GM21576 (cell line): ENCODE results near the gene MVB12B.

Source experiments
- ATAC-seq: cut with Tn5 transposase; IDR thresholded peaks from one replicate; pipeline ENCODE4 v1.9.1; 2021; ENCODE audit warnings: mild to moderate bottlenecking, moderate library complexity; ENCODE audit not compliant: unreplicated experiment

Gene MVB12B

DNA sequence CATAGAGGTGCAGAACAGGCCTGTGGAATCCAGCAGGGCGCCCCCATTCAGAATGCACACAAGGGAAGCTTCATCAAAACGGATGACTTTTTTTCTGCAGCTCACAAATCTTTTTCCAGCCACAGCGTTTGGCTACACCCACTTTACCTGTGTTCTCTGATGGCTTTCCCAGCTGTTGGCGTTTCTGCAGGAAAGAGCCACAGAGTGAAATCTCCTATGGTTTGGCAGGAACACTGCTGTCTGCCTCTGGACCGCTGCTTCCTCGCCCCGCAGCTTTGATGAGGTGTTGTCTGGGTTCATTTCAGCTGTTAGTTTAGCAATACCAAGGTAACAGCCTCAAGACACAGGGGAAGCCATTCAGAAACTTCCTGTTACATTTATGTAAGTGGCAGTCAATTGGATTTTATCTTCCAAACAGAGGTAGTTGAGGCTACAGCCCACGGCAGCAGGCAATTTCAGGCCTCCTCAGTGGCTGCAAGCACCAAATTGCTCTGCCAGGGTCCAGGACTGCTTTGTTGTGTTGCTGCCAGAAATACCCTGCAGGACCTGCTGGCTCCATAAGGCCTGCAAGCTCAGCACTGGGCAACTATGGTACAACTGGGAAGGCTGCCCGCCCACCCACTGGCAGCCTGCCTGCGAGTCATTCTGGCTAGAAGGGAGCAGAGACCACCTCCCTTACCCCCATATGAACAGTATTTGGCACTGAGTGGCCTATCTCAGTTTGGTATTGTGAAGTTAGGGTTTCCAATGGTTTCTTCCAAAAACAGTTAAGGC, 96.7 kb downstream of the MVB12B start:
- ATAC-seq, result no peak

DNA sequence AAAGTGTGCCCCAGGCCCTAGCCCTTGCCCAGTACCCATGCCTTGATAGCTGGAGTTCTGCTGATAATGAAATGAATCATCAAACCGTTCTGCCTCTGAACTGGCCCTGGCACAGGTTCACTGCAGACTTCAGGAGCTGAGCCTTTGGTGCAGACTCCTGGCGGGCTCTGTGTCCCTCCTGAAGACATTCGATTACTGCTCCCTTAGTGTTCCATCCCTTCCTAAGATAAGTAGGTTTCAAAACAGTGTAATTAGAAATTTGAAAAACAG, 97.2 kb downstream of the MVB12B start:
- ATAC-seq, result no peak

DNA sequence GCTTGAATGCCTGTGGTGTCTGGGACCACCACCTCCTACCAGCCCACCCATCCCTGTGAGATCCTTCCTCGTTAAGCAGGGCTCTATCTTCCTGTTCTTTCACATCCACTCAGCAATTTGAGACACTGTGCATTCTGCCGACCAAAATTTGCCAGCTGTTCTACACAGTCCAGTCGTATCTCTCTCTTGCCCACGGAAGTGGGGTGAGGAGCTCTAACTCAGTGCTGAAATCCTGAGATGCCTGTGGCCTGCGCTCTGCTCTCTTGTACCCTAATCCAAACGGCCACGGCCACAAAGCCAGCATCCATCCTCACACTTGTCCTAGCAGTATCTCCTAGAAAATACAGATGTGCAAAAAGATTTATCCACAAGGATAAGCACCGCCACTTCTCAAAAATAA, 97.9 kb downstream of the MVB12B start:
- no peak for ATAC-seq

DNA sequence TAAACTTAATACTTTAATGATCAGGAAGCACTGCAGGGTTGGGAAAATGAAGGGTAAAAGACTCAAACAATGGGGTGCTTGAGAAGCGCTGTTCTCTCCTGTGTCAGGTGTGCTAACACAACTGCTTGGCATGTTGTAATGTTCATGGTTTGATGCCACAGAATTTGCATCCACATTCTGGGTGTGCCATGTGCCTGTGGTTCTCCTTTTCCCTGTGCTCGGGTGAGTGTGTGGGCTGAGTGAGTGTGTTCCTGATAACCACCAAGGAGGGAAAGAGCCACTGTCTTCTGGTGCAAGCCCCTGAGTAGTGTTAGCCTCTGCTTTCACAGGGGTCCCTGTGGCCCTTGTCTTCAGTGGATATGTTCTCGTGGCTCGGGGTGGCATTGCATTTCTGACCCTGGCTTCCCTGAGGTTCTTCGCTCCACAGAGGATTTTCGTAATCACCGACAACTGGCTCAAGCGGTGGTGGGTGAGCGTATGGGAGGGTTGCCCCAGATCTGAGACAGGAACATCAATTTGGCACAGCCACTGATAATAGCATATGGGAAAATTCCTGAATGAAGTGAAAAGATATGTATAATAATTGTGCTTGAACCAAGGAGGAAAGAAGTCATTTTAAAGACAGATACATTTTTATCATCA, 102.0 kb downstream of the MVB12B start:
- ATAC-seq, result no peak

DNA sequence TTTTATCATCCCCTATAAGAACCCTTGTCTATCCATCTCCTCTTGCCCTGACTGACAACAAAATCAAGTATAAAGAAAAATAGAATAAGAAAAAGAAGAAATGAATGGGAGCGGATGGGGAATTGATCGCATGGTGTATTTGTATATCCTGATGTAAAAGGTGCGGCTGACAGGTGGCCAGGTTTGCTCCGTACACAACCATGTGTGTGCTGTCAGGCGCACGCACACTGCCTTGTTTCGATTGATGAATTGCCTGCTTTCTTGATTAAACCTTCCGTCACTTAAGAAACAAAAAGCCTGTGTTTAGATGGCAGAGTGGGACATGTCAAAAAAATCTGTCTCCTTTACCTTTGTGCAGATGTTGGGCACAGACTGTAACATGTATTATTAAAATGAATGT, 102.6 kb downstream of the MVB12B start:
- ATAC-seq, result no peak

DNA sequence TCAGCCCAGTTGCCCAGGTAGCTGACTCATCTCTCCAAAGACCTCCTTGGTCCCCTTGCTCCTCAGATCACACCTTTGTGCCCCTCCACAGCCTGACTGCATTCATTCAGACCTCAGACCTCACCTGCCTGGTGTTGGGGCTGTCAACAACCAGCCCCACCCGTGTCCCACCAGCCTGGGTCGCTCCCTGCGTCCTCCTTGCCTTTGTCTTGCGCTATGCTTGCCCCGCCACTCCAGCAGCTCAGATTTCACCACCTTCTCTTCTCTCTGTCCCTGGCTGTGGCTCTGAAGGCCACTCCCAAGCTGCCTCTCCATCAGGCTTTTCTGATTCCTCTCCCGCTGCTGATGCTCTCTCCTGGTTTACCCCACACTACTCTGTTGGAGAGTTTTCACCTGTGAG, 103.5 kb downstream of the MVB12B start:
- no peak for ATAC-seq

DNA sequence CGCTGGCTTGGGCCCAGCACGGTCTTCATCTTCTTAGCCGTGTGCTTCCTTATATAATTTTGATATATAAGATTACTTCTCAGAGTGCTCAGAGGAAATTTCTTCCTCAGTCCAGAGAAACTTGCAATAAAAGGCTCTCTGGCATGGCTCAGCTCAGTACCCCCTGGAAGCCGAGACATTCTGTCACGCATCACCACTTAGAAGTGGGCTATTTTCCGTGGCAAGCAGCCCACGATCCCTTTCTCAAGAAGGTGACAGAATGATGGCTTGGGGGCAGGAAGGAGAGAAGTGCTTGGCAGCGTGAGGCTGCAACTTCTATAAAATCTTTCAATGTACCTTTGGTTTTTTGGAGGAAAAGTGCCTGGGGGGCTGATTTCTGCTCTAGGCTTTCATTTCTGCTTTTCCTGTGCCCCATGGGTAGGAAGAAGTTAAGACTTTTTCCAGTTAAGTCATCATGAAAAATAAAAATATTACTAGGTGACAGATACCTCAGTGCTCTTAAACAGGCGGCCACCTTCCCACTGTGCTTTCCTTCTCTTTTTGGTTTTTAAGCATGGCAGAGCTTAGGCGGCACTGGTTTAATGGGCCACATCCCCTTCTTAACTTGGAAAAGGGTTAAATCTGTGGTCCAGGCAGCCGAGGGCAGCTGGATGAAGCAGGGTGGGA, 104.6 kb downstream of the MVB12B start:
- ATAC-seq, result no peak

DNA sequence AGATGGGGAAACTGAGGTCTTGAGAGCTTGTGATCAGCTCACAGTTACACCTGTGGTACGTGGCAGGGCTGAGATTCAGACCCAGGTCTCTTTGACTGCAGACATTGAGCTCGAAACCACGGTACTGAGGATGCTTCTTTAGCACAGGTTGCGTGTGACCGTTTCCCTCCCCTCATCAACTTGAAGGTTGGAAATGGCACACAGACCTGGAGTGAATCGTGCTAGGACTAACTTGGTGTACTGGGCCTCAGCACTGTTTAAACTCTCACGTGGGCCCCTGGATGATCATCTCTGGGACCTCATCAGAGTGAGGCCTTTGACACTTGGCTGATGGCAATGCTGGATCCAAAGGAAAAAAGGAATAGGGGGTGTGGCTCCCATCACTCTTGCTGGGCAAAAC, 106.0 kb downstream of the MVB12B start:
- ATAC-seq, result no peak

DNA sequence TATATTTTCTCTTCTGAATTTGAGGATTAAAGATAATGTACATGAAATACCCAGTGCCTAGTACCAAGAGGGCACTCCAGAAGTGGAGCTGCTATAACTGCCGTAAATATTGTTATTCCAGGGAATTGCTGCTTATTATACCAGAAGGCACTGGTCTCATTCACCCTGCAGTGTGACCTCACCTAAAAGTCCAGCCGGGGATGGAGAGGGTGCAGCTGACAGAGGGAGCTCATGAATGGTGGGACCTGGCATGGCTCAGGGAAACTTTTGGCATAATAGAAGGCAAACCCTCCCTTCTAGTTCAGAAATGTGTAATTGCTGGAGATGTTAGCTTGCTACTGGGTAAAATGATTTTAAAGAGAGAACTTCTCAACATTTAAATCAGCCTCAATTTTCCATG, 108.5 kb downstream of the MVB12B start:
- ATAC-seq, result no peak

DNA sequence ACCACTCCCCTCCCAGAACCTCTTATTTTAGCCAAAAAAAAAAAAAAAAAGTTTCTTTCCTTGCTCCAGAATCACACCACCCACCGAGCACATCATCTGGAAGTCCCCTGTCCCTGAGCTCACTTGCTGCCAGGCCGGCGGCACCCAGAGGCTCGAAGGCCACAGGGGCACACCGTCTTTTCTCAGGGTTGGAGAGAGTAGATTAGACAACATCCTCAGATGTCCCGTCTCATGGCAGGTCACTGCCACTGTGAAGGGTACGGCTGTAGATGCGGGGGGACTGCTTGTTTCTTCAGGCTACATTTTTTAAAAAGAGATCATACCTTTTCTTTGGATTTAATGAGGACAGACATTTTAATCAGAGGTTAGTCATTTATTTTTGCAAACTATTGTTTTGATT, 109.0 kb downstream of the MVB12B start:
- ATAC-seq, result no peak

DNA sequence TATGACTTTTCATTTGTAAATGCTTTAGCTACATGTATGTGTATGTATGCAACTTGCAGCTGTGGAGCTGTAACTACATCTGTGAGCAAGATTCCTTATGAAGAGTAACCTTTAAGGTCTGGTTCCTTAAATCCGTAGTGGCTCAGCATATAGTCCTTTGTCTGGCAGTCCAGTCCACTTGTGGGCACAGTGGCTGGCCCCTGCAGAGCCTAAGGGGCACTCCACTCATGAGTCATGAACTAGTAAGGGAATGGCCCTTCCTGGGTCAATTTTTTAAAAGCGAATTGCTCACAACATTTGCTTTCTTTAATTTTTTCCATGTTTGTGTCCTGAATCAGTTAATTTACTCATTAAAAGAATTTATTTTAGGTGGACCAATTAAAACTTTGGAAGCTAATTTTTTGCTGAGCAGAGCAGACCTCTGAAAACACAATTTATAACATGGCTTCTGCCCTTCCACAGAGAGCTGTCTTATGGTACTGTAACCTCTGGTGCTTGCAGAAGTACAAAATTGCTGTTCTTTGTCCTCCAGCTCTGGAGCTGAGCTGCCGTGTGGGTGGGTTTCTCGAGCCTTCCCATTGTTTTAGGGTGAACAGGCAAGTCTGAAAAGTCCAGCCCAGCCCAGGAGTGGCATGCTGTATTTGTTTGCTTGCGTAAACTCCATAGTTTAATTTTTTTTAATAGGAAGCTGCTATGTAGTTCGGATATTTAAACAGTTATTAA, 110.1 kb downstream of the MVB12B start:
- no peak for ATAC-seq

DNA sequence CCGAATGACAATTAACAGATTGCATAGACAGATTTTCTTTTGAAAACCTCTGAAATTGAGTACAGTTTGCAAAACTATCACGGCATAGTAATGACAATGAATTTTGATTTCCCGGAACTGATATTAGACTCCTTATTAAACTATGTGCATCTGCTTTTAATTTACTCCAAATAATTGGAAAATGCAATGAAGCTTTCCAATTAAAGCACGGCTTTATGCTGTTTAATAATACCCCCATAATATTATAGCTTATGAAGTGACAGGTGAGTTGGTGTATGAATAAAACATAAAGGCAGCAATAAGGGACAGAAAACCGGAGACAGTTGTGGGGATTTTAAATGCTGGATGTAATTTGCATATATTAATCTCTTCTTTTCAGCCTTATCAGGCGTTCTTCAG, 110.6 kb downstream of the MVB12B start:
- no peak for ATAC-seq

DNA sequence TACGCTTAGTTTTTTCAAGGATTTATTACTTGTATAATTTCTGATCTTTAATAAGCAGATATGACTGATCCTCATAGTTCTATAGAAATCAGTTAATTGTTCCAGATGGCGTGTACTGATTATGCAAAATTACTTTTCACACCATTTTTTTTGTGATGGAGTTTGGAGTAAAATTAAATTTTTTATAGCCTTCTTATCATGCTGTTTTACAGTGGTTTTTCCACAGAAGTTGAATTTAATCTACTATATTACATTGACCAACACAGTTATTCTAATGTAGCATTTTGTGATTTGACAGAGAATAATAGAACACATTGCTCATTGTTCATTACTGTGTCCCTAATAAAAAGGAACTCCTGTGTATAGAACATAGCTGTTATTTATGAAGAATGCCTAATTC, 111.1 kb downstream of the MVB12B start:
- ATAC-seq, result no peak

DNA sequence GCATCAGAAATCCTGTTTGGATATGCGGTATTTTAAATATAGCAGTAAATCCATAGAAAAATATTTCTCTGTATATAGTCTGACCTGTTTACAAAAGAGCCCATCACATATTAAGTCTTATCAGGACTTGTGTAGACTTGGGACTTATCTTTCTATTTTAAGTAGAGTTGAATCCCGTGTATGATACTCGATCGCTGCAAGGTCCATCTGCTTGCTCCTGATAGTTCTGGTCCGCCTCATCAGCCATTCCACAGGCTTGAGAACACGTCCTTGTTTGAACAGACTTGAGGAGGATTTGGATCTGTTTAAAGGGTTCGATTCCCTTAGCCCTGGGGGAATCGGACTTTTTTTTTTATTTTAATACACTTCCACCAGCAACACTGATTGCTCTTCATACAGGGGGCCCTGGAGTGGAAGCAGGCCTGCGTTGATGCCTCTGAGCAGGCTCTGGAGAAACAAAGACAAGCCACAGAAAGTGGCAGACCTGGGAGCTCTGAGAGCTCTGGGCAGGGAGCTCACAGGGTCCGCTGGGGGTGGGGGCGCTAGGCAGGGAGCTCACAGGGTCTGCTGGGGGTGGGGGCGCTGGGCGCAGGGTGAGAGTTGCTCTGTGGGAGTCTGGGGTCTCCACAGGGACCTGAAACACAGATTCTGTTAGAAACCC, 112.2 kb downstream of the MVB12B start:
- ATAC-seq, result no peak

DNA sequence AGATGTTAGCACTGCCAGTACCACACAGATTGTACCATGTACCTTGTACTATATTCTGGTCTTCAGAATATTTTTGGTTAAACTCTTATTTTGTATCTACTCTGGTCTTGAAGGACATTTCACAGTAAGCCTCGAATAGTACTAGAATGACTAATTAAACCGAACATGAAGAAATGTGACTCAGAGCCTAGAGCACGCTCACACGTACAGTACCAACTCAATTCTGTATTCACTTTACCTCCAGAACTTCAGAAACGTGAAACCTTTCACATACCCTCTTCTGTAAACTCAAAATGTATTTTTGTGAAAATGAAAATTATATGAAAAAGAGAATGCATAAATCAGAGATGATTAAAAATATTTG, 112.8 kb downstream of the MVB12B start:
- ATAC-seq, result no peak

DNA sequence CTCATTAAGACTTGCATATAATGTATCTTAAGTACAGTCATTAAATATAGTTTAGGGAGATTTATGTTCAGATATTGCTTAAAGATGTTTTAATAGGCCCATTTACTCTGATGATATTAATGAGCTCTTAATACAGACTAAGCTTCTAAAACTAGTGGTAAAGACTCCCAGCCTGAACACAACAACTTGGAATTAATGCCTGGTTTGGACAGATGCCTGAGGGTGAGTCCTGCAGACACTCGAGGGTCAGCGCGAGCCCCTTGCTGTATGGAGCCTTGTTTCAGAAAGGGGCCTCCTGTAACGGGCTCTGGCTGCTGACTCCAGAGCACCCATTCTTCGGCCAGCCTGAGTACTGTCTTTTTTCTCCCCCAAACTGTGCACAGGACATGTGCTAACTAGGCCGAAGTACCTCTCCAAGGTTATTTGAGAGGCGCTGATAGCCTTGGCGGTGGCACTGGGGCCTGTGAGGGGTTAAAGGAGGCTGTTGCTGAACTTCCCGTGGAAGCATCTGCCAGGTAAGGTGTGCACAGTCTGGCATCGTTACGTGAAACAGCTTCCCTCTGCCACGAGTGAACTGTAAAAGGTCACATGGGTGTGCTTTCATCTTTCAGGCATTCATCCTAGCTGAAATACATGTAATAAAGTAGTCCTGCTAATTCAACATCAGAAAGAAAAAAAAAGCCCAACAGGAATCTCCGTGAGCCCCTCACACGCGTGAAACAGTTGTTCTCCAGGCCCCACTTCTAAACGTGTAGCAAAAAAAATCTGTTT, 113.4 kb downstream of the MVB12B start:
- no peak for ATAC-seq

DNA sequence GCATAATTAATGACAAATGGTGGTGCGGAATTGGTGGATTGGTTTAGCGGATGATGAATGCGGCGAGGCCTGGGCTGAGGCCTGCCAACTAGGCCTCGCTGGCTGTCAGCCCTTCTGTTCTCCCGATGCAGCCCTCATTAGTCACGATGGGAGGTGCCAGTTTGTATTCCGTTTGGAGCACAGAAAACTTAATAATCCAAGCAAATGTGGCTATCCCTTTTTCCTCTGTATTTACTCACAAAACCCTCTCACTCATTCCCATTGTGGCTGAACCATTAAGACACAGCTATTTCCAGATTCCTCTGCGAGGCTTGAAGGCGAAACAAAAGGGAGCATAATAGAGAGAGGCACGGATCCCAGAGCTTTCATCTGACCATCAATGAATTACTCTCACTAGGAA, 114.3 kb downstream of the MVB12B start:
- ATAC-seq, result no peak

DNA sequence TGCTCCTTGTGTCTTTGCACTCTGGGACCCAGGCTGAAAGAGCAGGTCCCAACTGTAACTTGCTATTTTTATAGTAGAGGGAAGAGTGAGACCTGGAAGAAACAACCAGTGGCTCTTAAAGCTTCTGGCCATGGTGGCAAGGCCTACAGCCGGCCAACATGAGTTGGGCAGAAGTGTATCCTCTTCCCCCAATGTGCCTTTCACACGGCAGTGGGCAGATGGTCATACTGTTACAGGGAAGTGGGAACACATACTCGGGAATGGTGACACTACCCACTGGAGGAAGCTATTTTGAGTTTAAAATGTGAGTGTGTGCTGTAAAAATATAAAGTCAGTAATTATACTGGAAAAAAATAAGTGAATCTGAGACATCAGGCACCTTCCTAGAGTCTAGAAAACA, 116.0 kb downstream of the MVB12B start:
- no peak for ATAC-seq

DNA sequence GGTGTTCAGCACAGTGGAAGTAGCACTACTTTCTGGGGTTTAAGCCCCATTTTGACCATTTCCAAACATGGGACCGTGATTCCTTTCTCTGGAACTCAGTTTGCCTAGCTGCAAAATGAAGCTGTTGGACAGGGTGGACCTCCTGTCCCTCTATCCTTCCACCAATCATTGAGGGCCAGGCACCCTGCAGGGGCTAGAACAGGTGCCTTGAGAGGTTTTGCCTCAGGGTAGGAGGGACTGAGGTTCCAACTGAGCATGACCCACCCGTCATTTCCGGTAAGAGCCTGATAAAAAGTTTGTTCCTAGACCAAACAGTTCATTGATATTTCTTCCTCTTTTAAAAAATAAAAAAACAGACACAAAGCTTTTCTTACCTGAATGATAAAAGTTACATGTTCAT, 116.5 kb downstream of the MVB12B start:
- ATAC-seq, result no peak

DNA sequence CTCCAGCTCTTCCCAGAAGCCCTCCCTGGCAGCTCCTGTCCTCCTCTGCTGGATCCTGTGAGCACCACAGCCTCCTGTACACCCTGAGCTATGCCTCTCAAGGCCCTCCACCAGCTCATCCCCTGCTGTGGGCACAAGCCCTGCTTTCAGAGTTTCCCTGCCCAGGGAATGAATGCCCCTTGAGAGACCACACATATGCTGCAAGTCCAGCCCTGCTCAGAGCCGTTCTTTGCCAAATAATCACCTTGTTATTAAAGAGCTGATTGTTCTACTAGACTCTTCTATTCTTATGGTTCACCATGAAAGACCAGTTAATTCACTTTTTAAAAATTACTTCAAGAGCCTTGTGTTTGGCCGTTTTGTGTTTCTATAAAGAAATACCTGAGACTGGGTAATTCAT, 121.5 kb downstream of the MVB12B start:
- ATAC-seq, result no peak
